Activated T-helper 1 cell treated with anti-CD3 and anti-CD28 coated beads, Interleukin-2, amount 50 U/mL, for 16 hours (primary cell): ENCODE results near the gene SLC6A4.
"Not testable (repeated sequence)": the region's sequence is repeated elsewhere in the genome, so short reads cannot be mapped to it uniquely, and the experiment has no call there.

ENCODE experiments used
- DNase-seq, 2 donors: peaks; one replicate each; pipeline ENCODE4 v3.0.0-alpha.2; 2020; ENCODE audit warnings: low read depth in 1 of 2, low spot score in 1 of 2

SLC6A4 gene

DNA sequence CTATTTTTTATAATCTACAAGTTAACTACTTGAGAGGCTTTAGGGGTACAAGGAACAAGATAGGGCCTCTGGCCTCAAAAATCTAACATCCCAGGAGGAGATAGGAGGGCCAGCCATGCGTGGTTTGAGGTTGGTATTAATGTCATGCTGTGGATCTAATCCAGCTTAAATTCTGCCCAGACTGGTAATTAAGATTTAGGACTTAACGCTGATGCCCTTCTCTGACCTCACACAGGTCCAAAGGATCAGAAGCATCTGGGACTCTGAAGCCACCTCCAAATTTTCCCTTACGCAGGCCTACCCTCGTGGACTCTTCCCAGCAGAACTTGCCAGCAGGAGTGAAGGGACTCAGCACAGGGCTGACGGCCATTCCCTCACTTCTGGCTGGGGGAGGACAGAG is 15.1 kb downstream of the SLC6A4 start:
- no peak for DNase-seq

DNA sequence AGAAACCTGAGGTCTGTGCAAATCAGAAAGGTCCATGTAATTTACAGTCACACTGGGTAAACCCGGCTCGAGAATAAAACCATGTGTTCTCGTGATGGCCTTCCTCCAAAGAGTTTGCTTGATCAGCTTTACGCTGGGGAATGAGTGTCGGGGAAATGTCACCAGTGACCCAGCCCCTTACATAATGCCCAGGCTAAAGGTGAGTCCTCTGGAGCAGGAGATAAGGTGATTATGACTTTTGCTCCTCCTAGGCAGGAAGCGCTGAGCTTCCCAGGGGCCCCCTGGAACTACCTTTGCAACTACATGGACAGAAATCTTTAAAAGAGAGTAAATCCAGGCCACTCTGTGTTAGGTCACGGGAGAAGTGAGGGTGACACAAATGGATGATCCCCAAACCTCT is 15.7 kb downstream of the SLC6A4 start:
- no peak for DNase-seq

DNA sequence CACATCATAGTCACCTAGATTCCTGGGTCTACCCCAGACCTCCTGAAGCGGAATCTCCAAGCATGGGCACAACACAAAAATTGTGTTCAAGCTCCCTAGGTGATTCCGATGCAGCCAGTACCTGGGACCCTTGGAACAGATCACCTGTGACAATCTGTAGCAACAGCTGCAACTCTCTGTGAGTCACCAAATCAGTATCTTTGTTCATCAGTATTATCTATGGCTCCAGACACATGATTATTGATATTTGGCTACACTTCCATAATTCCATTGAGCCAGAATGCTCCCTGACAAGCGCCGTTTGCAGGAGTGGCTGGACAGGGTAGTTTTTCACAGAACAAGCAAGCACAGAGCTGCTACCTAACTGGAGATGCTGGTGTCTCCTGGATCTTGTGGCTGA is 16.2 kb downstream of the SLC6A4 start:
- DNase-seq, result no peak

DNA sequence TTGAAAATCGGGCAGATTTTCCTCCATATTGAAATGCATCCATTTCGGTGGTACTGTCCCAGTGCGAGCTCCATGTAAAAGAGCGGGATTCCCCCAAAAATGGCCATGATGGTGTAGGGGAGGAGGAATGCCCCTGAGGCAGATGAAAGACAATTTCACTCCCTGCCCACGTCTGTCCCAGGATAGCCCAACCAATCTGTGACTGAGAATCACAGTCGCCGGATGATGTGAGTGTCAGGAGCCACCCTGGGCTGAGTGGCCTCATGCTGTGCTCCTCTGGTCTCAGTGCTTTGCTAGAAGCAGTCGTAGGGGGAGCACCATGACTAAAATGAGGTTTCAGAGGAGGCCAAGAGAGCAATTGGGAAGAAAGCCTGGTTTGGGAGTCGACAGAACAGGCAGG is 16.7 kb downstream of the SLC6A4 start:
- DNase-seq, result no peak

DNA sequence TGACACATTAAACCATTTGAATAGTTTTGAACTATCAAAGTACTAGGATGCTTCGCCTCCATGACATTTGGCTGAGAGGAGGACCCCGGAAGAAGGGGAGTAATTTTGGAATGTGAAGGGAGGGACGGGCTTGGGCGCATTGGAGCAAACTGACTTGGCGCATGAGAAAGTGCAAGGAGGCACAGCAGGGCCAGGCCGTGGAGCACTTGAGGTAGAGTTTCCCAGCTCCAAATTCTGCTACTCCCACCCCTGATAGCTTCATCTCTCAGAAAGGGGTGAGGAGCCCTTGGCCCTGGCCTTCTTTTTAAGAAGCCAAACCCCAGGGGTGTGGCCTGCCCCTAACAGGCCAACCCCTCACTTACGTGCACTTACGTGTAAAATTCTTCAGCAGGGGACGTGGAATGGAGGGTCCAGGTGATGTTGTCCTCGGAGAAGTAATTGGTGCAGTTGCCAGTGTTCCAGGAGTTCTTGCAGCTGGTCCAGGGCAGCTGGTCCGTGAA is 17.7 kb downstream of the SLC6A4 start:
- DNase-seq, result no peak

DNA sequence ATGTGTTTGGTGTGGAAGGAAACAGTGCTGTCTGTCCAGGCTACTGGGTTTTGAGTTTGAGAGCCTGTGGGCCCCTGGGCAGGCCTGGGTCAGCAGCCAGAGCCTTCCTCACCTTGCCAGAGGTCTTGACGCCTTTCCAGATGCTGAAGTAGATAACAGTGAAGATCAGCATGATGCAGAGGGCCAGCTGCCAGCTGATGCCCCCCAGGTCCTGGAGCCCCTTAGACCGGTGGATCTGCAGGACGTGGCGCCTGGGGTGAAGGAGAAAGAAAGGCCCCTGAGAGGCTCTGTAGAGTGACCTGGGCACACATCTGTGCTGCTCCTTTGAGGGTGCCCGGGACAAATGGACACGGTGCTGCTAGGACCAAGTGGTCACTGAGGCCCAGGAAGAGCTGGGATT is 18.4 kb downstream of the SLC6A4 start:
- DNase-seq, result no peak

DNA sequence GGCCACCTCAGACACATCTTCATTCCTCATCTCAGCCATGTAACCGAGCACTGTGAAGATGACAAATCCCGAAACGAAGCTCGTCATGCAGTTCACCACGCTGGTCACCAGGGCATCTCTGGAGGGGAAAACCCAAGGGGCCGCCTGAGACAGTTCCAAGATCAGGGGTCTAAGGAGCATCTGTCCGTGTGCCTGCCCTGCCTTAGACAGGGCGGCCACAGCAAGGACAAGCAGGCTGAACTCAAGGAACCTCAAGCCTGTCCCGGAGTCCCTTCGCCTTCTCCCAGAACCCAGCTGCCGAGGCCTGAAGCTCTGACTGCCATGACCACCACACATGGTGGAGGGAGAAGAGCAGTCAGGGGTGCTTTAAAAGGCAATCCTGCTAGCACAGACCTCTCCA is 22.7 kb downstream of the SLC6A4 start:
- no peak for DNase-seq

DNA sequence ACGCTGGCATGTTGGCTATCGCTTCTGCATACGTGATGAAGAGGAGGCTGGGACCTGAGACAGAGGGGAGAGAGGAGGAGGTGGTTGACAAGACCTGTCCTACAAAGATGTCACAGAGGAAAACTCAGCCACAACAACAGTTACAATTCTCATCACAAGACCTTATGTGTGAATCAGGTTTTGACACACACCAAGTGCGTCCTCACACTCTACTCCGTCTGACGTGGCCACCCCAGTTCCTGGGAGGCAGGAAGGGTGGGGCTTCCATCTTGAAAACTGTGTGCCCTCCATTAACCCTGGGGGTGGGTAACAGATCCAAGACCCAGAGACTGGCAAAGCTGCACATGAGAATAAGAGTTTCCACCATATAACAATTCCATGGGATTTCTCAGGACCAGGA is 24.1 kb downstream of the SLC6A4 start:
- no peak for DNase-seq

DNA sequence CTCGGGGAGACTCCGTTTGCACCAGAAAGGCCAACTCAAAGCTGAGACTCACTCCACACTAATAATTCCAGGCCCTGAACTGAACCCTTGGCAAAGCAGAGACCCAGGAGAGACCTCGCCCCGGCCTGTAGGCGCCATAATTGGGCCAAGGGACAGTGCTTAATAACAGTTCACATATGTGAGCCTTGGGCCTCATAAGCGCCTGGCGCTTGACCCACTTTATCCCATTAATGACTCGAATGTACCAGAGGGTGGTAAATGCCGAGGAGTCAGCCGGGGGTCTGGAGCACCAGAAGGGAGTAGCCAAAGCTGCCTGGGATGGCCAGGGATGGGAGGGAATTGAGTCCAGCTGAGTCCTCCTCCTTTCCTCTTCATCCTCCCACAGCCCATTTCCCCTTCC is 24.6 kb downstream of the SLC6A4 start:
- DNase-seq, result no peak

DNA sequence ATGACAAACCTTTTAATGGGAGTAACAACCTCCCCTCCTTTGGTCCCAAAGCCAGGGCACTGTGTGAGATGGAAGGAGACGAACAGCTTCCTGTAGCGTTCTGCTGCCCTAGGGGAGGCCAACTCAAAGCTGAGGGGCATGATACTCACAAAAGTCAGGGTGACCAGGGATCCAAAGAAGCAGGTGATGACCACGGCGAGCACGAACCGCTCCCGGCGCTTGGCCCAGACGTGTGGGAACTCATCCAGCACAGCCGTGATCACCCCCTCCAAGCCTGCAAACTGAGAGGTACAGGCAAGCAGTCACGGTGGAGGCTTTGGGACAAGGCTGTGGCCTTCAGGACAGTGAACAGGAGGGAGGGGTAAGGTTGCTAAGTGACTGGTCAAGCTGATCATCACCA is 25.1 kb downstream of the SLC6A4 start:
- no peak for DNase-seq

DNA sequence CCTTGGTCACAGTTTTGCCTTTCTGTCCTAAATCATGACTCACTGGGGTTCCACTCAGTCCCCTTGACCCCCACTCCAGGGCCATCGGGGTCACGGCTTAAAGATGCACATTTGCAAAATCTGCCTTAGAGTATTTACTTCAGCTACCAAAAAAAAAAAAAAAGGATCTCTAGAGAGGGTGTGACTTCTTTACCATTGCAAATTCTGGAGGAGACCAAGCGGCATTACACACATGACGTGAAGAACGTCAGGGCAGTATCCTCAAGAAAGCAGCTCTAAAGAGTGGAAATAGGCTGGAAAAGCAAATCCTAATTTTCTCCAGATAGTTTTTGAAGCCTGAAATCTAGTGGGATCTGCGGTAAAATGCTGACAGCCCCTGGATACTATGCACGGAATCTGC is 25.6 kb downstream of the SLC6A4 start:
- no peak for DNase-seq

DNA sequence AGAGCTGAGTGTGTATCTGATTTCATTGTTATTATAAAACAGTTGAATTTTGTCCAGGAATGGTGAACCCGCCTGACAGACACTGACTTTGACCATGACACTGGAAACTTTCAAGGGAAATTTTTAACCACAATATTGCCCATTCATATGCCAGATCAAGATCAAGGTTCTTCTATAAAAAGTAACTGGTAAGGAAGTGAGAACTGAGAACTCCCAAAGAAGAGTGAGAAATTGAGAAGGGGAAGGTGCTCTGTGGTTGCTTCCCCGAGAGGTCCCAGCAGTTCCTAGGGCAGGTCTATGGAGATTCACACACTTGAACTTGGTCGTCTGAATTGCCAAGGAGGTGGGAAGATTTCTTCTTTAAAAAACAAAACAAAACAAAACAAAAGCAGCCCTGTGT is 27.3 kb downstream of the SLC6A4 start:
- no peak for DNase-seq

DNA sequence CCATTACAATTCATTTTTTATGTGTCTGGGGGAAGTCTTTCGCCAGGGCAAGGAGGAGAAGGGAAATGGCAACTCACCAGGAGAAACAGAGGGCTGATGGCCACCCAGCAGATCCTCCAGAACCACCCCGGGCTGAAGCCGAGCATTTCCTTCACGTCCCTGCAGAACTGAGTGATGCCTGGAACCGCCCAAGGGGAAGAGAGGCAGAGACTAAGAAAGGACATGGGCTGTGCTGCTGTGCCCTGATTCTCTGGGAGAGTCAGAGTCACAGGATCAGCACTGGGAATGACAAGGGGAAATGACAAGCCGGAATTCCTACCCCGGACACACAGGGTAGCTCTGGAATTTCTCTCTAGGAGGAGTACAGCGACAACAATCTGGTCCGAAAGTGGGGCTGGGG is 27.8 kb downstream of the SLC6A4 start:
- DNase-seq, result no peak

DNA sequence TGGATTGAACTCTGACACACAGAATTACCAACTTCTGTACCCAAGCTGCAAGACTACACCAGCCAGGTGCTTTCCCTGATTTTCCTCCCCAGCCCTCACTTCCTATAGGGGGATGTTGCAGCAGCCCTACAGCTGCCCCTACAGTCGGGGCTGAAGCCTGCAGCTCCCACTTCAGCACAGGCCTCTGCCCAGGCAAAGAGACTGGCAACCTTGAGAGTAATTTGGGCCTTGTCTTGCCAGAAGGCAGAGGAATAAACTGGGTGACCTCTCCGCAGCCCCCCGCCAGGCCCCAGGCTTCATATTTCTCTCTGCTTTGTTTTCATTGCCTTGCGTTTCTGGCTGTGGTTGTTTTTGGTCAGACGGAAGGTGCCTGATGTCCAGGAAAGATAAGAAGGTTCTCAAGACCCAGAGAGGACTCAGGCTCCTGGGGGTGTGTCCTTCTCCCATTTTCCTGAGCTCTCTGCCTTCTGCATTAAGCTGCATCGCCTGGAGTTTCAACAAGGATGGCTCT is 32.0 kb downstream of the SLC6A4 start:
- DNase-seq, result no peak

DNA sequence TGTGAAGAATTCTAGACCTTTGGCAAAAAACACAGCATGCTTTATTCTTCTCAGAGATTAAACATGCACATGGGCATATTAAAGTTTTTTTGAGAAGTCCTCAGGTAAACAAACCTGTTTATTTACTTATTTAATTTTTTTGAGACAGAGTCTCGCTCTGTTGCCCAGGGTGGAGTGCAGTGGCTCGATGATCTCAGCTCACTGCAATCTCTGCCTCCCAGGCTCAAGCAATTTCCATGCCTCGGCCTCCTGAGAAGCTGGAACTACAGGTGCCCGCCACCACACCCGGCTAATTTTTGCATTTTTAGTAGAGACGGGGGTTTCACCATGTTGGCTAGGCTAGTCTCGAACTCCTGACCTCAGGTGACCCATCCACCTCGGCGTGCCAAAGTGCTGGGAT is 34.8 kb downstream of the SLC6A4 start:
- not testable (repeated sequence) for DNase-seq

DNA sequence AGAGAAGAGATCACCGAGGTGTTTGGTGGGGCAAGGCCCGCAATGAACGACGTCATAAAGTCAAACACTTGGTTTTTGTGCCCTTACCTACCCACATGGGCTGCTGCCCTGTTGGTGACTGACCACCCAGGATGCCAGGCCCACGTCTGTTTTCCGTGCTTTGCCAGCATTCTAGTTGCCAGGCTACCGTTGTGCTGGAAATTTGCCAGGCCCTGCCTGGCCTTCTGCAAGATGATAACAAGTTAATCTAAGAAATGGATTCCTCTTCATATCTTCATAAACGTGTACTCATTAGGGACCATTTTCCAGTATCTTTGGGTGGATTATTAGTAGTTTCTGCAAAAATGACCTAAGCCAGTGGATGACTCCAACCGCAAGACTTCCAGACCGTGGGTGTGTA is 35.4 kb downstream of the SLC6A4 start:
- DNase-seq, result no peak

DNA sequence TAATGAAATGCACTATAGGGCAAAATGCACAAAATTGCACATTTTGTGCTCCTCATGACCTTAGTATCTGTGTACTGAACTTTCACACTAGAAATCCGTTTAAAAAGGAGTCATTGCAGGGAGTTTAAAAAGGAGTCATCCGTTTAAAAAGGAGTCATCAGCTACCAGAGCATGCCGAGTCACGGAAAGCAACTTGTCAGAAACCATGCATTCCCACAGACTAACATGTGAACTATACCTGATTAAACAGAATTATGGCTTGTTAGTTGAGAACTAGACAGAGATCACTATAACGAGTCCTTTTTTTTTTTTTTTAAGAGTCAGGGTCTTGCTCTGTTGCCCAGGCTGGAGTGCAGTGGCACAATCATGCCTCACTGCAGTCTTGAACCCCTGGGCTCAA is 35.9 kb downstream of the SLC6A4 start:
- no peak for DNase-seq

DNA sequence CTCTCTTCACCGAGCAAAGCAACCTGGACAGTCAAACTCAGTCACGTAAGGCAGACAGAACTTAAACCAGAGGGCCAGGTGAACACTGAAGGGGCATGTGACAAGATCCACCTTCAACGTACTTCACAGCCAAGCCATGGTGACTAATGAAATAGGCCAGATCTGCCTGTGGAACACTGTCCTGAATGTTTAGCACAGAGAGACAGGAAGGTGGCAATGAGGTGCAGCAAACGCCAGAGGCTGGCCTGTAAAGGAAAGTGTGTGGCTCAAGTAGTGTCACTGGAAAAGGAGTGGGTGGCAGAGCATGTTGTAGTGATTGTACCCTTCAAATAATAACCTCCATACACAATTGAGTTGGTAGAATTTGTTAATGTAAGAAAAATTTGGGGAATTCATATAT is 38.1 kb downstream of the SLC6A4 start:
- no peak for DNase-seq

DNA sequence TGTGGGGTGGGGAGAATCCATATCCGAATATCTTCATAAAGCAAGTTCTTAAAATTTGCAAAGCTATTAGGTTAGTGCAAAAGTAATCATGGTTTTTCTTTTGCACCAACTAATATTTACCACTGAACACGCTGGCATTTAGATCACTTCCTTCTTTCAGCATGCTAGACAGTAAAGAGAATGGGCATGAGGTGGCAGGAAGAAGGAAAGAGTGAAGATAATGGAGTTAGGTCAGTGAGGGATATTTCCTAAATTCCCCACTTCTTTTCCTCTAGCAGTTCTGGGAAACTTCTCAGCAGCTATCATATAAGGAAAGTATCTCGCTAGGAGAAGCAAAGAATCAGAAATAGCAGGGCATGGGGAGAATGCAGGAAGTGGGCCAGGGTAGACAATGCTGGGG is 39.0 kb downstream of the SLC6A4 start:
- no peak for DNase-seq

DNA sequence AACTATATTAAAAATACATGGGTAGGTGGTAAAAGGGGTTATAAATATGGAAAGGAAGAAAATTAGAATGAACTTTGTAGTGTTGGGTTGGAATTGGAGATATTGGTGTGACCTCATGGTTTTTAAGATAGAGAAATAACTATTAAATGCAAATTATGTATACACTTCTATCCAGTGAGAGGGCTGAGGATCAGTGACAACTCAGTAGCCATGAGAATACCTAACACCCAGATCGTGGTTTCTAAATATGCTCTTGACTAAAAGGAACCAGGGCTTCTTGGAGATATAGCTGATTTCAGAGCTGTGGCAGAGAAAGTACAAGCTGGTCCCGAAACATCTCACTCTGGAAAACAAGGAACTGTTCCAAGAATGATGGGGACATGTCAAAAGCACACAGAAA is 44.4 kb downstream of the SLC6A4 start:
- no peak for DNase-seq

DNA sequence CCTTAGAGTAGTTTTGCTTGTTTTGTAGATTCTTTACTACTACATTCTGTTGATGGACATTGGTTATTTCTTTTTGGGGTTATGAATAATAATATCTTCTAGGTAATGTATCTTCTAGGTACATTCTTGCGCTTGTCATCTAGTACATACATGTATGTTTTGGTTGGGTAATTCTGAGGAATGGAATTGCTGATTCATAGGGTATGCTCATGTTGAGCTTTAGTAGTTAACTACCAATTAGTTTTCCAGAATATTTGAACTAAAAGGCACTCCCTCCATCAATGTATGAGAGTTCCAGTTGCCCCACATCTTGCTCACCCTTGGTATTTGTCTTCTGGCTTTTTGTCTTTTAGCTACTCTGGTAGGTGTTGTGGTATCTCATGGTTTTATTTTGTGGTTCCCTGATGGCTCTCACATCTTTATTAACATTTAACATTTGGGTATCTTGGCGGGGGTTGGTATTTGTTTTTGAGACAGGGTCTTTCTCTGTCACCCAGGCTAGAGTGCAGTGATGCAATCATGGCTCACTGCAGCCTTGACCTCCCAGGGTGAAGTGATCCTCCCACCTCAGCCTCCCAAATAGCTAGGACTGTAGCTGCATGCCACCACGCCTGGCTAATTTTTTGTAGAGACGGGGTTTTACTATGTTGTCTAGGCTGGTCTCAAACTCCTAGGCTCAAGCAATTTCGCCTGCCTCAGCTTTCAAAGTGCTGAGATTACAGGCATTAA is 47.1 kb downstream of the SLC6A4 start:
- DNase-seq, result no peak

DNA sequence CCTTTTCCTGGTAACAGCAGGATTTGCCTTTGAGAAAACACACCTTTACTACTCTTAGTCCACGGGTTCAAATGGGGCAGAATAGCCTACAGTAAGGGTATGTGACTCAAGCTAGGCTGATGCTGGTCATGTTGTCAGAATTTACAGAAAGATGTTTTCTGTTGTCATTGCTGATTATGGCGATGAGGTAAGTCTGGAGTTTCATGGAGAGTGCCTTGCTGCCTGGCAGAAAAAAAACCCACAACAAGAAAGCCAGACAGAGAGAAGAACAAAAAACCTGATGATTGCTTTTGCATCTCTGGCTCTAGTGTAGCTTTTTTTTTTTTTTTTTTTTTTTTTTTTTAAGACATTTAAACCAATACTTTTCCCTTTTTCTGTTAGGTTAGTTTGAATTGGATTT is 47.9 kb downstream of the SLC6A4 start:
- DNase-seq, result no peak

DNA sequence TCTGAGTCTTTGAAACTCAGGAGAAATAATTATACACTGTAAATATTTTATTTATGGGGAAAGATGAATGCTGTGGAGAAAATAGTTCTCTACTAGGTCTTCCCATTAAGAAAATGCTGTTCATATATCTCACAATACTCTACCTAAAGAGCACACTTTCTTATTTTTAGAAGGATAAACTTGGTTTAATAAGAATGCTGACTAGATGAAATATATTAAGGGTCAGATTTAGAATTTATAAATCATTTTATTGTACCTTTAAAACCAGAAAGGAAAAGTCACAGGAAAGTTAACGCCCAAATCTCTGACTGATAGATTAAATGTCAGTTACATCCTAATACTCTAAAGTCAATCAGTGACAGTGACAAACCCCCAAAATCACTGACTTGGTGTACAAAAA is 48.7 kb downstream of the SLC6A4 start:
- no peak for DNase-seq
